K562 (cell line): ENCODE data around the gene CCSER2. TPM values are rescaled to one million over a fixed set of nuclear protein-coding genes. Genes with fewer than 3 reads are reported as not detected.

Source experiments
- CBFA2T2 ChIP-seq: fragments of 450-650 bp; conservative IDR thresholded peaks from 2 replicates; pipeline ENCODE4 v1.6.1; 2017; ENCODE audit warnings: mild to moderate bottlenecking
- CBFB ChIP-seq: sonication (generic); formaldehyde crosslinking; IDR thresholded peaks from 2 replicates; pipeline ENCODE4 v1.4.0; 2020; ENCODE audit warnings: mild to moderate bottlenecking, missing genetic modification reagents
- CC2D1A ChIP-seq: fragments of 450-650 bp; IDR thresholded peaks from 2 replicates; pipeline ENCODE4 v1.6.1; 2017; ENCODE audit warnings: mild to moderate bottlenecking
- CREB3L1 ChIP-seq: fragments of 450-650 bp; IDR thresholded peaks from 2 replicates; pipeline ENCODE4 v1.6.1; 2014; ENCODE audit warnings: low read depth, mild to moderate bottlenecking, moderate library complexity, borderline replicate concordance
- CTCF ChIP-seq, 3 experiments: IDR thresholded peaks in 2 of 3; conservative IDR thresholded peaks in 1 of 3; 2 replicates each; pipeline ENCODE4 v1.5.1; 2011 to 2012; ENCODE audit warnings: low read length in 3 of 3, mild to moderate bottlenecking in 3 of 3, control low read depth in 2 of 3, improper control_type of control experiment in 1 of 3, inconsistent platforms in 1 of 3, low read depth in 1 of 3, mixed read lengths in 1 of 3, moderate library complexity in 1 of 3; ENCODE audit not compliant: insufficient read depth in 2 of 3
- ETV1 ChIP-seq: fragments of 450-650 bp; conservative IDR thresholded peaks from 2 replicates; pipeline ENCODE4 v1.6.1; 2016; ENCODE audit warnings: missing genetic modification characterization, control low read depth, low read depth, missing compliant biosample characterization
- FOXJ3 ChIP-seq: sonication (generic); formaldehyde crosslinking; IDR thresholded peaks from 2 replicates; pipeline ENCODE4 v1.4.0; 2020; ENCODE audit warnings: mild to moderate bottlenecking, missing genetic modification reagents
- GABPB1 ChIP-seq: sonication (generic); formaldehyde crosslinking; IDR thresholded peaks from 2 replicates; pipeline ENCODE4 v1.8.0; 2022; ENCODE audit warnings: mild to moderate bottlenecking, missing genetic modification reagents
- HIVEP1 ChIP-seq: fragments of 250-450 bp; sonication (Bioruptor Pico); IDR thresholded peaks from 2 replicates; pipeline ENCODE4 v1.4.0; 2020; ENCODE audit warnings: mild to moderate bottlenecking
- LEF1 ChIP-seq: fragments of 450-650 bp; IDR thresholded peaks from 2 replicates; pipeline ENCODE4 v1.6.1; 2016; ENCODE audit warnings: mild to moderate bottlenecking
- MAFK ChIP-seq: IDR thresholded peaks from 2 replicates; pipeline ENCODE4 v1.6.1; 2011; ENCODE audit warnings: low read length, improper control_type of control experiment
- MAZ ChIP-seq, 2 experiments: fragments of 450-650 bp in 1 of 2; sonication (generic) in 1 of 2; formaldehyde crosslinking; IDR thresholded peaks in 1 of 2; conservative IDR thresholded peaks in 1 of 2; 2 replicates each; pipeline versions ENCODE4 v1.4.0 to v1.5.0; 2020; ENCODE audit warnings: mild to moderate bottlenecking in 1 of 2, missing genetic modification reagents in 1 of 2
- MCM5 ChIP-seq: fragments of 450-650 bp; IDR thresholded peaks from 2 replicates; pipeline ENCODE4 v1.6.1; 2016; ENCODE audit warnings: low read depth
- MEIS2 ChIP-seq: fragments of 450-650 bp; IDR thresholded peaks from 2 replicates; pipeline ENCODE4 v1.6.1; 2014; ENCODE audit warnings: mild to moderate bottlenecking; ENCODE audit not compliant: partially characterized antibody
- NCOR1 ChIP-seq: fragments of 450-650 bp; IDR thresholded peaks from 2 replicates; pipeline ENCODE4 v1.6.1; 2016; ENCODE audit warnings: mild to moderate bottlenecking, moderate library complexity
- NEUROD1 ChIP-seq: fragments of 150-350 bp; IDR thresholded peaks from 2 replicates; pipeline ENCODE4 v1.6.1; 2014; ENCODE audit warnings: borderline replicate concordance, low read length, low read depth; ENCODE audit not compliant: partially characterized antibody
- PHTF2 ChIP-seq: fragments of 250-450 bp; sonication (Bioruptor Pico); IDR thresholded peaks from 2 replicates; pipeline ENCODE4 v1.5.0; 2021; ENCODE audit warnings: mild to moderate bottlenecking
- RUNX1 ChIP-seq: sonication (generic); IDR thresholded peaks from 2 replicates; pipeline ENCODE4 v1.6.1; 2016; ENCODE audit warnings: antibody characterized with exemption, low read depth
- SAFB ChIP-seq: fragments of 200-400 bp; formaldehyde crosslinking; IDR thresholded peaks from 2 replicates; pipeline ENCODE4 v1.6.1; 2017; ENCODE audit warnings: low read depth, low read length, borderline replicate concordance
- ZBTB33 ChIP-seq: sonication (generic); formaldehyde crosslinking; IDR thresholded peaks from 2 replicates; pipeline ENCODE4 v1.8.1; 2023; ENCODE audit warnings: mild to moderate bottlenecking, missing genetic modification reagents
- ZNF232 ChIP-seq: sonication (generic); formaldehyde crosslinking; IDR thresholded peaks from 2 replicates; pipeline ENCODE4 v1.8.0; 2022; ENCODE audit warnings: mild to moderate bottlenecking, missing genetic modification reagents
- ZNF253 ChIP-seq: fragments of 250-450 bp; sonication (Bioruptor Pico); conservative IDR thresholded peaks from 2 replicates; pipeline ENCODE4 v1.6.1; 2021; ENCODE audit warnings: mild to moderate bottlenecking
- ZNF408 ChIP-seq: fragments of 250-450 bp; sonication (Bioruptor Pico); IDR thresholded peaks from 2 replicates; pipeline ENCODE4 v1.4.0; 2020; ENCODE audit warnings: low read depth, mild to moderate bottlenecking, moderate library complexity
- ZNF639 ChIP-seq, 2 experiments: fragments of 200-800 bp in 1 of 2; sonication (Bioruptor generic) in 1 of 2; sonication (generic) in 1 of 2; formaldehyde crosslinking in 1 of 2; IDR thresholded peaks in 1 of 2; conservative IDR thresholded peaks in 1 of 2; 2 replicates each; pipeline versions ENCODE4 v1.5.0 to v1.6.1; 2016 to 2020; ENCODE audit warnings: missing compliant biosample characterization in 1 of 2, missing genetic modification characterization in 1 of 2, missing genetic modification reagents in 1 of 2
- polyA plus RNA-seq, 8 experiments: library from polyadenylated mRNA; depleted of rRNA in 4 of 8; stranded (reverse) in 5 of 8; unstranded in 3 of 8; fragments of >200 nt; fragmentation: Nextera tagmentation in 2 of 8; fragmentation: Illumina TruSeq in 1 of 8; extraction: Ambion mirVana in 2 of 8; extraction: Trizol in 1 of 8; gene quantifications; 2 replicates each; pipeline versions ENCODE4 v1.2.1 to v1.2.3, GENCODE V29; 2011 to 2014; ENCODE audit warnings: inconsistent platforms in 1 of 8, missing spikeins in 1 of 8
- total RNA-seq, 7 experiments: library from RNA; depleted of rRNA in 6 of 7; stranded (reverse); fragments of >200 nt in 6 of 7; fragmentation: Illumina TruSeq in 2 of 7; extraction: Trizol in 2 of 7; gene quantifications; 2 replicates each; pipeline versions ENCODE4 v1.2.1 to v1.2.3, GENCODE V29; 2011 to 2021; ENCODE audit warnings: low replicate concordance in 1 of 7

Gene CCSER2
- total and polyA plus RNA-seq, 9 of the 15 experiments (the other 6 are each of a cell fraction or from before 2014, with no cell fraction given), result 2.7 to 15.1 (median 9.7) TPM

GRCh38 chr10:84375011-84375410 lies 46.6 kb downstream of the CCSER2 start (continued):
- TF ChIP-seq CREB3L1 (no peak), ZNF639 (CRISPR knock-in tag; conservative IDR thresholded peaks at IDR 0.05 in 1 of 2, IDR thresholded peaks at IDR 0.05 in 1 of 2) (no peak), CTCF (IDR thresholded peaks at IDR 0.05 in 2 of 3, conservative IDR thresholded peaks at IDR 0.05 in 1 of 3; ENCODE audit: insufficient read depth in 2 of 3, low read depth in 1 of 3, low read length in 3 of 3) (peak; percentile 59 to 91 (median 70)), GABPB1 (CRISPR knock-in tag) (no peak), FOXJ3 (CRISPR knock-in tag) (no peak), NCOR1 (no peak), MAFK (0 out of 2 replicates have a peak, but pooled peaks have one; percentile 26), ZNF232 (CRISPR knock-in tag) (no peak), ETV1 (tag) (no peak), RUNX1 (no peak), ZNF253 (CRISPR knock-in tag) (no peak), CBFB (CRISPR knock-in tag) (no peak), PHTF2 (CRISPR knock-in tag) (no peak), ZNF408 (CRISPR knock-in tag) (no peak), SAFB (no peak), CBFA2T2 (no peak), ZBTB33 (CRISPR knock-in tag) (no peak), CC2D1A (no peak), HIVEP1 (CRISPR knock-in tag) (no peak), MAZ (CRISPR knock-in tag; conservative IDR thresholded peaks at IDR 0.05 in 1 of 2, IDR thresholded peaks at IDR 0.05 in 1 of 2) (0 out of 4 replicates have a peak, but pooled peaks of 1 of the 2 experiments have one; percentile 17), MEIS2 (peak; percentile 27), NEUROD1 (no peak), LEF1 (no peak), MCM5 (no peak)
